CD14-positive monocyte (primary cell): Measurements from ENCODE around the gene OBSCN. TPM values are rescaled to one million over a fixed set of nuclear protein-coding genes. Genes with fewer than 3 reads are reported as not detected.

Experiments used
- DNase-seq, 3 donors: peaks; one replicate each; pipeline ENCODE4 v3.0.0-alpha.2; 2011 to 2022
- H2AFZ ChIP-seq: 2 replicates; pipeline ENCODE4 v1.6.0; 2012; ENCODE audit warnings: mild to moderate bottlenecking, low read depth, low read length, inconsistent platforms; ENCODE audit not compliant: insufficient read depth, poor library complexity, severe bottlenecking
- H3K27ac ChIP-seq, 2 donors: 1 replicate in 1 of 2; 2 replicates in 1 of 2; pipeline ENCODE4 v1.5.1; 2012 to 2013; ENCODE audit warnings: low read length in 2 of 2, control low read depth in 1 of 2, inconsistent platforms in 1 of 2, low read depth in 1 of 2, mild to moderate bottlenecking in 1 of 2
- H3K27me3 ChIP-seq, 2 donors: one replicate each; pipeline versions ENCODE4 v1.6.0 to v1.6.1; 2011 to 2013; ENCODE audit warnings: low read length in 2 of 2; ENCODE audit not compliant: control insufficient read depth in 2 of 2, insufficient read depth in 2 of 2
- H3K36me3 ChIP-seq, 2 donors: replicated peaks in 1 of 2; 1 replicate in 1 of 2; 2 replicates in 1 of 2; pipeline versions ENCODE4 v1.5.1 to v1.6.1; 2012 to 2013; ENCODE audit warnings: low read length in 2 of 2, control low read depth in 1 of 2, inconsistent platforms in 1 of 2, mild to moderate bottlenecking in 1 of 2; ENCODE audit not compliant: insufficient read depth in 2 of 2, control insufficient read depth in 1 of 2
- H3K4me1 ChIP-seq, 2 donors: 1 replicate in 1 of 2; 2 replicates in 1 of 2; pipeline versions ENCODE4 v1.5.1 to v1.6.1; 2012 to 2013; ENCODE audit warnings: low read length in 2 of 2, control low read depth in 1 of 2, inconsistent platforms in 1 of 2, mild to moderate bottlenecking in 1 of 2, moderate library complexity in 1 of 2; ENCODE audit not compliant: insufficient read depth in 2 of 2, control insufficient read depth in 1 of 2
- H3K4me2 ChIP-seq: replicated peaks from 2 replicates; pipeline ENCODE3; 2012; ENCODE audit warnings: low read length, moderate library complexity, mild to moderate bottlenecking; ENCODE audit not compliant: poor library complexity, severe bottlenecking; ENCODE audit errors: extremely low read depth
- H3K4me3 ChIP-seq, 3 experiments: fragments of 200-600 bp in 1 of 3; sonication (generic) in 1 of 3; replicated peaks in 1 of 3; 1 replicate in 2 of 3; 2 replicates in 1 of 3; pipeline ENCODE4 v1.5.1; 2011 to 2013; ENCODE audit warnings: low read length in 3 of 3, mild to moderate bottlenecking in 3 of 3, control low read depth in 2 of 3, low read depth in 2 of 3, inconsistent platforms in 1 of 3, moderate library complexity in 1 of 3
- H3K79me2 ChIP-seq: 2 replicates; pipeline ENCODE4 v1.6.0; 2012; ENCODE audit warnings: mild to moderate bottlenecking, control low read depth, inconsistent platforms, low read length, moderate library complexity; ENCODE audit not compliant: insufficient read depth
- H3K9ac ChIP-seq: 2 replicates; pipeline ENCODE4 v1.6.0; 2017; ENCODE audit warnings: low read length, mild to moderate bottlenecking; ENCODE audit not compliant: insufficient read depth, poor library complexity, severe bottlenecking
- H3K9me3 ChIP-seq, 2 donors: replicated peaks in 1 of 2; 1 replicate in 1 of 2; 2 replicates in 1 of 2; pipeline versions ENCODE4 v1.5.1 to v1.6.1; 2012 to 2013; ENCODE audit warnings: low read length in 2 of 2, control low read depth in 1 of 2; ENCODE audit not compliant: control insufficient read depth in 1 of 2, insufficient read depth in 1 of 2
- H4K20me1 ChIP-seq: 2 replicates; pipeline ENCODE4 v1.6.0; 2012; ENCODE audit warnings: mild to moderate bottlenecking, low read length, control low read depth, moderate library complexity; ENCODE audit not compliant: insufficient read depth
- H3K27ac Mint-ChIP-seq, 7 donors: one replicate each; pipeline ENCODE4 v1.8.0; 2020; ENCODE audit warnings: mild to moderate bottlenecking in 7 of 7, mixed read lengths in 7 of 7, moderate library complexity in 6 of 7, inconsistent platforms in 2 of 7
- H3K27me3 Mint-ChIP-seq, 3 donors: one replicate each; pipeline ENCODE4 v1.8.0; 2021 to 2022; ENCODE audit warnings: low read depth in 3 of 3, mild to moderate bottlenecking in 3 of 3, mixed read lengths in 3 of 3, moderate library complexity in 3 of 3, inconsistent platforms in 1 of 3
- H3K36me3 Mint-ChIP-seq, 2 donors: one replicate each; pipeline ENCODE4 v1.8.0; 2020; ENCODE audit warnings: mixed read lengths in 2 of 2, inconsistent platforms in 1 of 2, mild to moderate bottlenecking in 1 of 2
- H3K4me1 Mint-ChIP-seq: one replicate; pipeline ENCODE4 v1.8.0; 2020; ENCODE audit warnings: mild to moderate bottlenecking, mixed read lengths
- H3K4me3 Mint-ChIP-seq, 2 donors: one replicate each; pipeline ENCODE4 v1.8.0; 2020; ENCODE audit warnings: mild to moderate bottlenecking in 2 of 2, mixed read lengths in 2 of 2, moderate library complexity in 1 of 2
- H3K9me3 Mint-ChIP-seq, 7 donors: one replicate each; pipeline ENCODE4 v1.8.0; 2020 to 2022; ENCODE audit warnings: mixed read lengths in 7 of 7, mild to moderate bottlenecking in 6 of 7, moderate library complexity in 6 of 7, inconsistent platforms in 2 of 7
- WGBS: methylation state at CpG from one replicate; pipeline ENCODE4 v1.1.5; 2013; ENCODE audit warnings: missing lambda C conversion rate; ENCODE audit not compliant: insufficient coverage; 5-methylcytosine and 5-hydroxymethylcytosine counted together
- intact Hi-C, 2 donors: fragments of 100-400 bp; cut with micrococcal nuclease; formaldehyde crosslinking; loops; one replicate each; pipeline versions ENCODE4 v1.15.0 to v1.15.1; 2023
- polyA plus RNA-seq, 3 donors: library from polyadenylated mRNA; depleted of rRNA in 1 of 3; unstranded in 2 of 3; stranded (reverse) in 1 of 3; fragments of 300-500 nt in 2 of 3; fragments of >200 nt in 1 of 3; fragmentation: Illumina TruSeq in 2 of 3; gene quantifications; 1 replicate in 2 of 3; 2 replicates in 1 of 3; pipeline ENCODE4 v1.2.3, GENCODE V29; 2012 to 2021
- TF ChIP-seq, protein P1 (sequence below): fragments of 200-600 bp; IDR thresholded peaks from one replicate; pipeline ENCODE4 v1.8.0; 2022; ENCODE audit warnings: antibody characterized with exemption, mild to moderate bottlenecking

The OBSCN gene
- polyA plus RNA-seq, 3 donors, result 0.57 to 1.5 (median 0.76) TPM

DNA sequence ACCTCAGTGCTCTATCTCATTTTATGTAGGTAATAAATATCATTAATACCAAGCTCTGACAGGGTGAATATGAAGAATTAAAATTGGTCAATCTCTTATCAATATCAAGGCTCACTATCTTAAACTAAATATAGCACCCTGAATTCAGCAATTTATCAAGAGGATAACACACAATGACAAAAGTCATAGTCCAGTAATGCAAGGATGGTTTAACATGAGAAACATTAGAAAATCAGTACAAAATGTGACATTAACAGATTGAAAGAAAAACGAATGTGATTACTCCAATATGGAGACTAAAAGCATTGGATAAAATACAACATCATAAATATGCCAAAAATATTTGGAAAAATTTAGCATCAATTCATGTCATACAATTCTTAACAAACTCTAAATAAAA, 53.9 kb downstream of the OBSCN start:
- Mint-ChIP-seq H3K27ac (no peak overlapping the region), H3K36me3 (no peaks in the 10 kb centered on the region), H3K27me3 (no peaks in the 10 kb centered on the region), H3K9me3 (peaks cover 6 to 36% (median 16%) of the 10 kb centered on the region in 7 donors), H3K4me3 (no peak overlapping the region), H3K4me1 (no peaks in the 10 kb centered on the region)
- no peak for DNase-seq
- Histone ChIP-seq H3K27me3 (no peaks in the 10 kb centered on the region), H3K27ac (no peak overlapping the region), H3K9ac (no peak overlapping the region), H3K4me2 (no peak overlapping the region), H3K36me3 (no peaks in the 10 kb centered on the region), H3K9me3 (peaks cover 0 to 22% of the 10 kb centered on the region in 2 donors), H3K79me2 (no peaks in the 10 kb centered on the region), H3K4me1 (no peaks in the 10 kb centered on the region), H3K4me3 (no peak overlapping the region), H4K20me1 (no peaks in the 10 kb centered on the region), H2AFZ (no peak overlapping the region)
- TF ChIP-seq, protein P1, sequence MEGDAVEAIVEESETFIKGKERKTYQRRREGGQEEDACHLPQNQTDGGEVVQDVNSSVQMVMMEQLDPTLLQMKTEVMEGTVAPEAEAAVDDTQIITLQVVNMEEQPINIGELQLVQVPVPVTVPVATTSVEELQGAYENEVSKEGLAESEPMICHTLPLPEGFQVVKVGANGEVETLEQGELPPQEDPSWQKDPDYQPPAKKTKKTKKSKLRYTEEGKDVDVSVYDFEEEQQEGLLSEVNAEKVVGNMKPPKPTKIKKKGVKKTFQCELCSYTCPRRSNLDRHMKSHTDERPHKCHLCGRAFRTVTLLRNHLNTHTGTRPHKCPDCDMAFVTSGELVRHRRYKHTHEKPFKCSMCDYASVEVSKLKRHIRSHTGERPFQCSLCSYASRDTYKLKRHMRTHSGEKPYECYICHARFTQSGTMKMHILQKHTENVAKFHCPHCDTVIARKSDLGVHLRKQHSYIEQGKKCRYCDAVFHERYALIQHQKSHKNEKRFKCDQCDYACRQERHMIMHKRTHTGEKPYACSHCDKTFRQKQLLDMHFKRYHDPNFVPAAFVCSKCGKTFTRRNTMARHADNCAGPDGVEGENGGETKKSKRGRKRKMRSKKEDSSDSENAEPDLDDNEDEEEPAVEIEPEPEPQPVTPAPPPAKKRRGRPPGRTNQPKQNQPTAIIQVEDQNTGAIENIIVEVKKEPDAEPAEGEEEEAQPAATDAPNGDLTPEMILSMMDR, result no peak
- WGBS, result no CpG with 5 or more reads among the region's 1 CpG
- intact Hi-C loops, result no loop called here

DNA sequence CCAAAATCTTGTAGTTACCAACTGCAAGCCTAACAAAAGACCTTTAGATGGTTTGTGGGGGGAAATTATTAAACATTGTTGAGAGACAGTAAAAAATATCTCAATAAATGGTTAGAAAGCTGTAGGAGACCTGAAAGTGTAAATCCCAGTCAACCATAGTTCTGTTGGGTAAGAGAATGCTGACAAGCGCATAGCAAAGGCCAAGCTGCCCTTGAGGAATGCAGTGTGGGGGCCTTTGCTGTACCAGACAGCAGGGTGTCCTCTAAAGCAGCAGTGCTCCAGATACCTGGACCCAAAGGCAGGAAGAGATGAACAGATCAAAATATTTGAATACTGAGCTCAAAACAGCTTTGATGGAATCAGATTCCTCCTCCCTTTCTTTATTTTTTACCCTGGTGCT, 54.6 kb downstream of the OBSCN start:
- TF ChIP-seq, protein P1, result no peak
- no peaks in the 10 kb centered on the region for H3K36me3 ChIP-seq
- no peaks in the 10 kb centered on the region for H3K4me1 ChIP-seq
- H3K4me1 Mint-ChIP-seq, result no peaks in the 10 kb centered on the region
- H3K27me3 ChIP-seq, result no peaks in the 10 kb centered on the region
- no peak overlapping the region for H3K27ac ChIP-seq
- H3K79me2 ChIP-seq, result no peaks in the 10 kb centered on the region
- DNase-seq, result no peak
- no peak overlapping the region for H2AFZ ChIP-seq
- H3K4me3 Mint-ChIP-seq, result no peak overlapping the region
- H3K4me3 ChIP-seq, result no peak overlapping the region
- 100% methylated on average over 1 of the region's 1 CpG for WGBS
- H3K27me3 Mint-ChIP-seq, result no peaks in the 10 kb centered on the region
- no peaks in the 10 kb centered on the region for H4K20me1 ChIP-seq
- H3K27ac Mint-ChIP-seq, result no peak overlapping the region
- intact Hi-C loops, result no loop called here
- peaks cover 0 to 15% of the 10 kb centered on the region in 2 donors for H3K9me3 ChIP-seq
- no peaks in the 10 kb centered on the region for H3K36me3 Mint-ChIP-seq
- H3K4me2 ChIP-seq, result no peak overlapping the region
- peaks cover 2 to 28% (median 13%) of the 10 kb centered on the region in 7 donors for H3K9me3 Mint-ChIP-seq
- H3K9ac ChIP-seq, result no peak overlapping the region
